ENCODE data around the gene MAP6.

- TF ChIP-seq CTCF (IDR thresholded peaks at IDR 0.05): no peak
- no peak for TF ChIP-seq POLR2A (IDR thresholded peaks at IDR 0.05)
Observed at GRCh38 chr11:75565916-75566762, 102.7 kb downstream of the MAP6 start.
